Measurements from ENCODE around the gene KLF11. TPM values are rescaled to one million over a fixed set of nuclear protein-coding genes. Genes with fewer than 3 reads are reported as not detected.
A peak's percentile ranks its signal among the peaks of the same experiment; 100 is the strongest.

KLF11 gene
- total and polyA plus RNA-seq, 2 of the 8 experiments (the other 6 are each of a cell fraction or from before 2014, with no cell fraction given) = 6.4 to 10.1 TPM

DNA sequence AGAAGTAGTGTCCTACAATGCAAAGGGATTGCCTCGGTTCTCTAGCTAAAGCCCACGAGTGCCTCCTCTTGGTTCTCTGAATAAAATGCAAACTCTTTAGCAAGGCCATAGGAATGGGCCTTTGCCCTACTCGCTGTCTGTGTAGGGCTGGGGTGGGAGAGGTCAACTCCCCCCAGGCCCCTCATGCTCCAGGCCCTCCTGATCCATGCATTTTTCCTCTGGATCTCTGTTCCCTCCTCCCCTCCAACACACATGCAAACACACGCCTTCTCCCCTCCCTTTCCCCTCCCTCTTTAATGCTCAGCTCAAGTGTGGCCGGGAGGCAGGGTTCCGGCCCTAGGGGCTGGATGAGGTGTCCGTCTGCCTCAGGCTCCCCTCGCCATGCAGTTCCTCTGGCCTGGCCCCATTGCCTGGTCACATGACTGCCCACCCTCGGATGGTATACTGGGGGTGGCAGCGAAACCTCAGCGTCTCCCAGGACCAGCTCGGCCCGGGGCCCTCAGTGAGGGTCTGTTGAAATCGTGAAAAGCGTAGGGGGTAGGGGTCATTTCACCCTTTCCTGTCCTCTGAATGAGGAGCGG lies 14.9 kb upstream of the KLF11 start:
- no peak overlapping the region for H3K23ac ChIP-seq (ENCODE audit: insufficient read length)
- H2BK15ac ChIP-seq (ENCODE audit: low read length) = no peak overlapping the region
- H4K20me1 ChIP-seq (replicated peaks in 1 of 2; ENCODE audit: control insufficient read depth in 1 of 2, insufficient read depth in 2 of 2, low read length in 2 of 2) = no peaks in the 10 kb centered on the region
- 78% methylated on average over 15 of the region's 16 CpGs; no CpG with 5 or more reads in 1 of the 2 experiments for WGBS, 2 experiments (ENCODE audit: extremely low coverage in 1 of 2, insufficient coverage in 1 of 2, insufficient read length in 1 of 2, insufficient replicate concordance in 2 of 2, low coverage in 1 of 2, low lambda C conversion rate in 2 of 2, missing lambda C conversion rate in 1 of 2)
- 0 out of 2 replicates have a peak overlapping the region, but pooled peaks have one; percentile 15 for H2BK5ac ChIP-seq (ENCODE audit: low read depth, low read length)
- no peak overlapping the region for H3K27ac ChIP-seq (ENCODE audit: low read depth, low read length)
- H4K5ac ChIP-seq (ENCODE audit: insufficient read length, low read depth, low read length) = no peak overlapping the region
- H3K9ac ChIP-seq (replicated peaks in 1 of 4; ENCODE audit: extremely low read depth in 1 of 4, low read depth in 3 of 4, low read length in 3 of 4) = no peak overlapping the region
- H3K56ac ChIP-seq (replicated peaks; ENCODE audit: insufficient read length, low read depth, low read length) = no peak overlapping the region
- no peak overlapping the region for H2AFZ ChIP-seq (ENCODE audit: low read length)
- H3K79me2 ChIP-seq (ENCODE audit: control insufficient read depth in 1 of 2, insufficient read depth in 2 of 2, low read length in 2 of 2) = no peaks in the 10 kb centered on the region
- H3K4ac ChIP-seq (replicated peaks; ENCODE audit: insufficient read length, low read depth, low read length) = no peak overlapping the region
- TF ChIP-seq CHD1 (IDR thresholded peaks at IDR 0.05; ENCODE audit: low read depth, low read length) (no peak), SP1 (IDR thresholded peaks at IDR 0.05; ENCODE audit: low read depth, low read length) (no peak), RAD21 (IDR thresholded peaks at IDR 0.05 in 1 of 2, conservative IDR thresholded peaks at IDR 0.05 in 1 of 2; ENCODE audit: low read depth in 2 of 2, low read length in 2 of 2) (peak; percentile 59 to 66), EP300 (IDR thresholded peaks at IDR 0.05; ENCODE audit: borderline replicate concordance in 1 of 2, low read depth in 2 of 2, low read length in 2 of 2) (no peak), SP2 (IDR thresholded peaks at IDR 0.05; ENCODE audit: low read length) (no peak), CTBP2 (IDR thresholded peaks at IDR 0.05; ENCODE audit: borderline replicate concordance, insufficient read depth, insufficient read length, low read length) (no peak), GABPA (IDR thresholded peaks at IDR 0.05; ENCODE audit: borderline replicate concordance, insufficient read depth, low read length) (no peak), CEBPB (IDR thresholded peaks at IDR 0.05; ENCODE audit: low read depth, low read length) (no peak), TBP (IDR thresholded peaks at IDR 0.05; ENCODE audit: low read depth, low read length) (no peak)
- TF ChIP-seq, protein P1, sequence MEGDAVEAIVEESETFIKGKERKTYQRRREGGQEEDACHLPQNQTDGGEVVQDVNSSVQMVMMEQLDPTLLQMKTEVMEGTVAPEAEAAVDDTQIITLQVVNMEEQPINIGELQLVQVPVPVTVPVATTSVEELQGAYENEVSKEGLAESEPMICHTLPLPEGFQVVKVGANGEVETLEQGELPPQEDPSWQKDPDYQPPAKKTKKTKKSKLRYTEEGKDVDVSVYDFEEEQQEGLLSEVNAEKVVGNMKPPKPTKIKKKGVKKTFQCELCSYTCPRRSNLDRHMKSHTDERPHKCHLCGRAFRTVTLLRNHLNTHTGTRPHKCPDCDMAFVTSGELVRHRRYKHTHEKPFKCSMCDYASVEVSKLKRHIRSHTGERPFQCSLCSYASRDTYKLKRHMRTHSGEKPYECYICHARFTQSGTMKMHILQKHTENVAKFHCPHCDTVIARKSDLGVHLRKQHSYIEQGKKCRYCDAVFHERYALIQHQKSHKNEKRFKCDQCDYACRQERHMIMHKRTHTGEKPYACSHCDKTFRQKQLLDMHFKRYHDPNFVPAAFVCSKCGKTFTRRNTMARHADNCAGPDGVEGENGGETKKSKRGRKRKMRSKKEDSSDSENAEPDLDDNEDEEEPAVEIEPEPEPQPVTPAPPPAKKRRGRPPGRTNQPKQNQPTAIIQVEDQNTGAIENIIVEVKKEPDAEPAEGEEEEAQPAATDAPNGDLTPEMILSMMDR (IDR thresholded peaks at IDR 0.05; ENCODE audit: control extremely low read depth in 1 of 3, insufficient read depth in 1 of 3, low read depth in 1 of 3, low read length in 3 of 3) = peak in 2 of 3 experiments; percentile 42 to 44; a peak in 3 of 4 replicates
- CTCF ChIA-PET (ENCODE audit: partially characterized antibody) = interaction anchor here (0.8 to 7.5 kb wide), 27 partner anchors 8 to 260 kb away, joined by 3 to 46 read pairs (median 5); partner anchors contain the start of gene TAF1B
- no peak overlapping the region for H3K4me2 ChIP-seq (ENCODE audit: insufficient read depth in 1 of 2, low read depth in 2 of 2, low read length in 2 of 2)
- no peak for FAIRE-seq
- H3K9me3 ChIP-seq (ENCODE audit: insufficient read depth in 2 of 2, low read depth in 1 of 2, low read length in 1 of 2) = no peaks in the 10 kb centered on the region
- H2BK20ac ChIP-seq (ENCODE audit: low read length) = no peak overlapping the region
- no peak overlapping the region for H2AK5ac ChIP-seq (ENCODE audit: low read depth, low read length)
- peak overlapping the region; percentile 49 for H4K91ac ChIP-seq (replicated peaks; ENCODE audit: insufficient read length, low read length)
- DNase-seq (ENCODE audit: low read depth in 1 of 2, low spot score in 2 of 2) = no peak
- H3K18ac ChIP-seq (ENCODE audit: extremely low read depth, low read length) = peak overlapping the region; percentile 60; the same call in 1 of the 2 replicates
- no peak overlapping the region for H4K8ac ChIP-seq (ENCODE audit: extremely low read depth, insufficient read depth, low read length)
- POLR2A ChIA-PET (ENCODE audit: partially characterized antibody) = interaction anchor here (1.6 to 1.8 kb wide), 3 partner anchors 8 to 12 kb away, joined by 4 to 7 read pairs (median 4); no protein-coding TSS in a partner anchor
- peak overlapping the region; percentile 97; the same call in 1 of the 2 replicates for H2BK12ac ChIP-seq (ENCODE audit: low read depth, low read length)
- H3K79me1 ChIP-seq (ENCODE audit: low read depth, low read length) = no peaks in the 10 kb centered on the region
- no peak overlapping the region for H3K4me3 ChIP-seq (ENCODE audit: extremely low read depth in 1 of 4, insufficient read depth in 2 of 4, low read depth in 3 of 4, low read length in 4 of 4)
- no peaks in the 10 kb centered on the region for H3K23me2 ChIP-seq (ENCODE audit: low read depth, low read length)
- peaks cover 0 to 17% (median 7%) of the 10 kb centered on the region in 4 experiments; a peak in 6 of 7 replicates for H3K4me1 ChIP-seq (replicated peaks in 1 of 4; ENCODE audit: control insufficient read depth in 3 of 4, insufficient read depth in 4 of 4, low read length in 3 of 4)
- no peak overlapping the region for H3K14ac ChIP-seq (ENCODE audit: insufficient read length)
- no peak overlapping the region for H2BK120ac ChIP-seq (replicated peaks; ENCODE audit: low read depth, low read length)
- no peaks in the 10 kb centered on the region for H3K36me3 ChIP-seq (ENCODE audit: control insufficient read depth in 2 of 4, insufficient read depth in 4 of 4, low read length in 3 of 4)
- no peaks in the 10 kb centered on the region for H3K27me3 ChIP-seq (replicated peaks in 1 of 4; ENCODE audit: control insufficient read depth in 3 of 4, extremely low read depth in 1 of 4, insufficient read depth in 3 of 4, low read length in 3 of 4)
